ENCODE data around the gene PHF21B.

The PHF21B gene

GRCh38 chr22:45034156-45034555, 24.4 kb upstream of the PHF21B start:
- Mint-ChIP-seq H3K36me3 (ENCODE audit: low read depth) (no peaks in the 10 kb centered on the region), H3K4me3 (no peak overlapping the region), H3K27me3 (ENCODE audit: low read depth) (no peaks in the 10 kb centered on the region), H3K9me3 (peaks cover 11% of the 10 kb centered on the region), H3K27ac (no peak overlapping the region), H3K4me1 (ENCODE audit: low read depth) (no peaks in the 10 kb centered on the region)
- DNase-seq (ENCODE audit: low spot score), result no peak

- H3K27ac Mint-ChIP-seq, result no peak overlapping the region
- H3K9me3 Mint-ChIP-seq, result peaks cover 8% of the 10 kb centered on the region
Observed at GRCh38 chr22:45033136-45033535, 23.3 kb upstream of the PHF21B start.

DNA sequence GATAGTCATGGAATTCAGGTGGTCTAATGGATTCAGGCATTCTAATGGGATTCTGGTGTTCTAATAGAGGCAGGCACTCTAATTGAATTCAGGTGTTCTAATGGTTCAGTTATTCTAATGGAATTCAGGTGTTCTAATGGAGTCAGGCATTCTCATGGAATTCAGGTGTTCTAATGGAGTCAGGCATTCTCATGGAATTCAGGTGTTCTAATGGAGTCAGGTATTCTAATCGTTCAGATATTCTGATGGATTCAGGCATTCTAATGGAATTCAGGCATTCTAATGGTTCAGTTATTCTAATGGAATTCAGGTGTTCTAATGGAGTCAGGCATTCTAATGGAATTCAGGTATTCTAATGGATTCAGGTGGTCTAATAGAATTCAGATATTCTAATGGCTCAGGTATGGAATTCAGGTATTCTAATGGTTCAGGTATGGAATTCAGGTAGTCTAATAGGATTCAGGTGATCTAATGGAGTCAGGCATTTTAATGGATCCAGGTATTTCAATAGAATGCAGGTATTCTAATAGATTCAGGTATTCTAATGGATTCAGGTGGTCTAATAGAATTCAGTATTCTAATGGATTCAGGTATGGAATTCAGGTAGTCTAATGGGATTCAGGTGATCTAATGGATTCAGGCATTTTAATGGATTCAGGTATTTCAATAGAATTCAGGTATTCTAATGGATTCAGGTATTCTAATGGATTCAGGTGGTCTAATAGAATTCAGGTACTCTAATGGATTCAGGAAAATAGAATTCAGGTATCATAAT, 22.0 kb upstream of the PHF21B start:
- Mint-ChIP-seq H3K4me3 (no peak overlapping the region), H3K27me3 (ENCODE audit: low read depth) (no peaks in the 10 kb centered on the region), H3K36me3 (ENCODE audit: low read depth) (no peaks in the 10 kb centered on the region), H3K9me3 (no peaks in the 10 kb centered on the region), H3K27ac (no peak overlapping the region), H3K4me1 (ENCODE audit: low read depth) (no peaks in the 10 kb centered on the region)
- DNase-seq (ENCODE audit: low spot score), result no peak

More at GRCh38 chr22:45033136-45033535, 23.3 kb upstream of the PHF21B start:
- no peak overlapping the region for H3K4me3 Mint-ChIP-seq
- H3K27me3 Mint-ChIP-seq (ENCODE audit: low read depth), result no peaks in the 10 kb centered on the region
- no peak for DNase-seq (ENCODE audit: low spot score)
- no peaks in the 10 kb centered on the region for H3K4me1 Mint-ChIP-seq (ENCODE audit: low read depth)
- no peaks in the 10 kb centered on the region for H3K36me3 Mint-ChIP-seq (ENCODE audit: low read depth)

DNA sequence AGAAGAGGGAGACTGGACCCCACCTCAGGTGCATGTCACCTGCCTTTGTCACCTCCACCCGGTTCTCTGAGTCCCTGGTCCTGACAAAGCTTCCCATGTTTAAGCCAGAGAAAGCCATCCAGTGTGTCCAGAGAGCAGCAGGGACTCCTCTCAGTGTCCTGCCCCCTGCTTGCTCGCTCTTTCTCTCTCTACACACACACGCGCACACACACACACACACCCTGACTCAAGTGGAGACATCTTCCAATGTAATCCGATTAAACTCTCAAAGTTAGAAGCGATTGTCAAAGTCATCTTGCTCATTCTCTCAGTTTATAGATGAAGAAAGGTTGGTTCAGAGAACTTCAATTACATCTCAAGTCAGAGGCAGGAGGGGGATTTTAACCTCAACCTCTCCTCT, 19.7 kb upstream of the PHF21B start:
- Mint-ChIP-seq H3K4me3 (no peak overlapping the region), H3K36me3 (ENCODE audit: low read depth) (no peaks in the 10 kb centered on the region), H3K27ac (no peak overlapping the region), H3K27me3 (ENCODE audit: low read depth) (no peaks in the 10 kb centered on the region), H3K9me3 (no peaks in the 10 kb centered on the region), H3K4me1 (ENCODE audit: low read depth) (no peaks in the 10 kb centered on the region)
- DNase-seq (ENCODE audit: low spot score), result no peak

GRCh38 chr22:45026511-45026910, 16.7 kb upstream of the PHF21B start:
- no peak overlapping the region for H3K27ac Mint-ChIP-seq
- H3K9me3 Mint-ChIP-seq, result no peaks in the 10 kb centered on the region
- DNase-seq (ENCODE audit: low spot score), result no peak
- no peaks in the 10 kb centered on the region for H3K36me3 Mint-ChIP-seq (ENCODE audit: low read depth)
- peaks cover 4% of the 10 kb centered on the region for H3K27me3 Mint-ChIP-seq (ENCODE audit: low read depth)
- H3K4me1 Mint-ChIP-seq (ENCODE audit: low read depth), result no peaks in the 10 kb centered on the region
- H3K4me3 Mint-ChIP-seq, result no peak overlapping the region

- H3K4me1 Mint-ChIP-seq (ENCODE audit: low read depth), result no peaks in the 10 kb centered on the region
- no peak overlapping the region for H3K27ac Mint-ChIP-seq
- DNase-seq (ENCODE audit: low spot score), result no peak
- H3K9me3 Mint-ChIP-seq, result no peaks in the 10 kb centered on the region
- H3K27me3 Mint-ChIP-seq (ENCODE audit: low read depth), result peaks cover 7% of the 10 kb centered on the region
- H3K36me3 Mint-ChIP-seq (ENCODE audit: low read depth), result no peaks in the 10 kb centered on the region
- no peak overlapping the region for H3K4me3 Mint-ChIP-seq
Observed at GRCh38 chr22:45023431-45023830, 13.6 kb upstream of the PHF21B start.

DNA sequence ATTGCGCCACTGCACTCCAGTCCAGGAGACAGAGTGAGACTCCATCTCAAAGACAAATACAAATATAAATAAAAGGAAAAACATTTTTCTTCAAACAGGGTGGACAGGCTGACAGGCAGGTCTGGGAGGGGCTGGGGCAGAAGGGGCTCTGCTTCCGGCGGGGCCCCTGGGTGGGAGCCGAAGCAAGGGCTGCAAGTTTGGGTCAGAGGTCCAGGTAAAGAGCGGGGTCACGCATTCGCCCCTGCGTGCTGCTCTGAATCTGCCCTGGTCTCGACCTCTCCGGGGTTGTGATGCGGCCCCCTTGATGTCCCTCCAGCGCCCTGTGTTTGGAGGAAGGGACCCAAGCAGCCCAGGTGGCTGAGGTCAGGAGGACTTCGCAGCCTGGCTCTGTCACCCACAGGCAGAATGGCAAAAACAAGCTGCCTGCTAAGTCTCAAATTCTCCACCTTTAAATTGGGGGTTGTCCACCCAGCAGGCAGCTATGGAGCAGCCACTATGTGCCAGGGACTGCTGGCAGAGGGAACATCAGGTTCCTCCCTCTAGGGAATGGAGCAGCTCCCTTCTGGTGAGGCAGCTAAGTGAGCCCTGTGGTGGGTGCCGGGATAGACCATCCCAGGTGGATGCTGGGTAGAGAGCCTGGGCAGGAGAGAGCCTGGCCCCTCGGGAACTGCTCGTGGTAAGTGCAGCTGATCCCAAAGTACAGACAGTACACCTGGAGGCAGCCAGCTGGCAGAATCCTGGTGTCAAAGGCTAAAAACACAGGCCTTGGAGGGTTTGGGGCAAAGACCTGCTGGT, 10.3 kb upstream of the PHF21B start:
- no peak overlapping the region for H3K4me3 Mint-ChIP-seq
- H3K4me1 Mint-ChIP-seq (ENCODE audit: low read depth), result no peaks in the 10 kb centered on the region
- H3K27me3 Mint-ChIP-seq (ENCODE audit: low read depth), result peaks cover 7% of the 10 kb centered on the region
- no peaks in the 10 kb centered on the region for H3K9me3 Mint-ChIP-seq
- H3K36me3 Mint-ChIP-seq (ENCODE audit: low read depth), result no peaks in the 10 kb centered on the region
- no peak for DNase-seq (ENCODE audit: low spot score)
- no peak overlapping the region for H3K27ac Mint-ChIP-seq

- peaks cover 7% of the 10 kb centered on the region for H3K4me1 Mint-ChIP-seq (ENCODE audit: low read depth)
- H3K27me3 Mint-ChIP-seq (ENCODE audit: low read depth), result peaks cover 36% of the 10 kb centered on the region
- peaks cover 2% of the 10 kb centered on the region for H3K36me3 Mint-ChIP-seq (ENCODE audit: low read depth)
- H3K27ac Mint-ChIP-seq, result no peak overlapping the region
- no peak overlapping the region for H3K4me3 Mint-ChIP-seq
- no peaks in the 10 kb centered on the region for H3K9me3 Mint-ChIP-seq
- DNase-seq (ENCODE audit: low spot score), result no peak
Observed at GRCh38 chr22:45014654-45015053, 4.8 kb upstream of the PHF21B start.

DNA sequence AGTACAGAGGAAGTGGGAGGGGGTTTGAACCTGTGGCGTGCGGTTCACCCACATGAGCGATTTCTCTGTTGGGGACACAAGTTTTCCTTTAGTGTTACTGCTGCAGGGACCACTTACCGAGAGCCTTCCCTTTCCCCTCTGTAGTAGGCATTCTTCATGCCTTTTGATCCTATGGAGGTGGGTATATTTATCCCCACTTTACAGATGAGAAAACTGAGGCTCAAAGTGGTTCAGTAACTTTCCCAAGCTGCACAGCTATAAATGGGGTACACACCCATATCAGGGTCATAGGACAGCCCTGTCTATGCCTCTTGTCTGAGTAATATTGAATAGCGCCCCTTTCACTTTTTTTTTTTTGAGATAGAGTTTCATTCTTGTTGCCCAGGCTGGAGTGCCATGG, 3.3 kb upstream of the PHF21B start:
- H3K4me1 Mint-ChIP-seq (ENCODE audit: low read depth), result peaks cover 7% of the 10 kb centered on the region
- no peak overlapping the region for H3K27ac Mint-ChIP-seq
- no peak overlapping the region for H3K4me3 Mint-ChIP-seq
- H3K9me3 Mint-ChIP-seq, result no peaks in the 10 kb centered on the region
- H3K36me3 Mint-ChIP-seq (ENCODE audit: low read depth), result peaks cover 2% of the 10 kb centered on the region
- peaks cover 36% of the 10 kb centered on the region for H3K27me3 Mint-ChIP-seq (ENCODE audit: low read depth)
- no peak for DNase-seq (ENCODE audit: low spot score)

GRCh38 chr22:45010532-45010900, 711 bp upstream of the PHF21B start:
- DNase-seq (ENCODE audit: low spot score), result no peak
- H3K9me3 Mint-ChIP-seq, result no peaks in the 10 kb centered on the region
- peaks cover 9% of the 10 kb centered on the region for H3K4me1 Mint-ChIP-seq (ENCODE audit: low read depth)
- peak overlapping the region; percentile 89 for H3K4me3 Mint-ChIP-seq
- H3K36me3 Mint-ChIP-seq (ENCODE audit: low read depth), result peaks cover 2% of the 10 kb centered on the region
- H3K27ac Mint-ChIP-seq, result no peak overlapping the region
- H3K27me3 Mint-ChIP-seq (ENCODE audit: low read depth), result peaks cover 49% of the 10 kb centered on the region

- H3K4me1 Mint-ChIP-seq (ENCODE audit: low read depth), result peaks cover 9% of the 10 kb centered on the region
- H3K4me3 Mint-ChIP-seq, result no peak overlapping the region
- no peak overlapping the region for H3K27ac Mint-ChIP-seq
- H3K36me3 Mint-ChIP-seq (ENCODE audit: low read depth), result peaks cover 2% of the 10 kb centered on the region
- H3K27me3 Mint-ChIP-seq (ENCODE audit: low read depth), result peaks cover 60% of the 10 kb centered on the region
- no peaks in the 10 kb centered on the region for H3K9me3 Mint-ChIP-seq
- DNase-seq (ENCODE audit: low spot score), result no peak
Observed at GRCh38 chr22:45008751-45009605, 827 bp downstream of the PHF21B start.

- H3K4me1 Mint-ChIP-seq (ENCODE audit: low read depth), result peaks cover 9% of the 10 kb centered on the region
- no peak overlapping the region for H3K27ac Mint-ChIP-seq
- H3K9me3 Mint-ChIP-seq, result no peaks in the 10 kb centered on the region
- H3K36me3 Mint-ChIP-seq (ENCODE audit: low read depth), result peaks cover 2% of the 10 kb centered on the region
- DNase-seq (ENCODE audit: low spot score), result no peak
- no peak overlapping the region for H3K4me3 Mint-ChIP-seq
- H3K27me3 Mint-ChIP-seq (ENCODE audit: low read depth), result peaks cover 60% of the 10 kb centered on the region
Observed at GRCh38 chr22:45008186-45008681, 1.6 kb downstream of the PHF21B start.

GRCh38 chr22:45007391-45008185, 2.2 kb downstream of the PHF21B start:
- no peak overlapping the region for H3K4me3 Mint-ChIP-seq
- no peak for DNase-seq (ENCODE audit: low spot score)
- H3K27me3 Mint-ChIP-seq (ENCODE audit: low read depth), result peaks cover 56% of the 10 kb centered on the region
- H3K4me1 Mint-ChIP-seq (ENCODE audit: low read depth), result peaks cover 9% of the 10 kb centered on the region
- H3K9me3 Mint-ChIP-seq, result no peaks in the 10 kb centered on the region
- no peak overlapping the region for H3K27ac Mint-ChIP-seq
- peaks cover 2% of the 10 kb centered on the region for H3K36me3 Mint-ChIP-seq (ENCODE audit: low read depth)

Measured in T-helper 2 cell treated with Interferon-gamma antibody and Interleukin-4, amounts not matched to agents 5 μg/mL and 100 μg/mL, for 36 hours (primary cell).